LNCaP clone FGC (cell line): Measurements from ENCODE around the gene SGIP1.
A peak's percentile ranks its signal among the peaks of the same experiment; 100 is the strongest.

Experiments
- DNase-seq: peaks from one replicate; pipeline ENCODE4 v3.0.0-alpha.2; 2011; ENCODE audit warnings: low read depth
- H3K4me3 ChIP-seq: 2 replicates; pipeline ENCODE4 v1.5.1; 2011; ENCODE audit warnings: mild to moderate bottlenecking, low read depth, low read length, control low read depth
- TF ChIP-seq, protein P1 (sequence below): IDR thresholded peaks from 2 replicates; pipeline ENCODE4 v1.5.1; 2012; ENCODE audit warnings: mild to moderate bottlenecking; ENCODE audit not compliant: control insufficient read depth, insufficient read depth; ENCODE audit errors: extremely low read depth

The SGIP1 gene

DNA sequence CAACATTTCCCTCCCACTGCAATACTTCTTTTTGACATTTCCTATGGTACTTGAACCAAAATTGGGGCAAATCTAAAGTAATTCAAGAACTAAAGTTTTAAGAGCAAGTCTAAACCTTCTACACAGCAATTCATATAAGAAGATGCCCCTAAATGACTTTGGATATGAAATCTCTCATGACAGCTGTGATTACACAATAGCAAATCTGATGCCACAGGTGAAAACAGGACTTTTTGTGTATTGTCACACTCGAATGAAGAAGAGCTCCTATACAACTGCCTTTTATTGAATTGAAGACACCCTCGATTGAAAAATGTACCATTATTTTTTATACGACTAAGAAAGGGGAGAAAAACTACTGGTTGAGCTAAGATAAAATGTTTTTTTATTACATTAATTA lies 158.7 kb downstream of the SGIP1 start:
- DNase-seq = no peak
- TF ChIP-seq, protein P1, sequence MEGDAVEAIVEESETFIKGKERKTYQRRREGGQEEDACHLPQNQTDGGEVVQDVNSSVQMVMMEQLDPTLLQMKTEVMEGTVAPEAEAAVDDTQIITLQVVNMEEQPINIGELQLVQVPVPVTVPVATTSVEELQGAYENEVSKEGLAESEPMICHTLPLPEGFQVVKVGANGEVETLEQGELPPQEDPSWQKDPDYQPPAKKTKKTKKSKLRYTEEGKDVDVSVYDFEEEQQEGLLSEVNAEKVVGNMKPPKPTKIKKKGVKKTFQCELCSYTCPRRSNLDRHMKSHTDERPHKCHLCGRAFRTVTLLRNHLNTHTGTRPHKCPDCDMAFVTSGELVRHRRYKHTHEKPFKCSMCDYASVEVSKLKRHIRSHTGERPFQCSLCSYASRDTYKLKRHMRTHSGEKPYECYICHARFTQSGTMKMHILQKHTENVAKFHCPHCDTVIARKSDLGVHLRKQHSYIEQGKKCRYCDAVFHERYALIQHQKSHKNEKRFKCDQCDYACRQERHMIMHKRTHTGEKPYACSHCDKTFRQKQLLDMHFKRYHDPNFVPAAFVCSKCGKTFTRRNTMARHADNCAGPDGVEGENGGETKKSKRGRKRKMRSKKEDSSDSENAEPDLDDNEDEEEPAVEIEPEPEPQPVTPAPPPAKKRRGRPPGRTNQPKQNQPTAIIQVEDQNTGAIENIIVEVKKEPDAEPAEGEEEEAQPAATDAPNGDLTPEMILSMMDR = no peak
- H3K4me3 ChIP-seq = no peak overlapping the region

DNA sequence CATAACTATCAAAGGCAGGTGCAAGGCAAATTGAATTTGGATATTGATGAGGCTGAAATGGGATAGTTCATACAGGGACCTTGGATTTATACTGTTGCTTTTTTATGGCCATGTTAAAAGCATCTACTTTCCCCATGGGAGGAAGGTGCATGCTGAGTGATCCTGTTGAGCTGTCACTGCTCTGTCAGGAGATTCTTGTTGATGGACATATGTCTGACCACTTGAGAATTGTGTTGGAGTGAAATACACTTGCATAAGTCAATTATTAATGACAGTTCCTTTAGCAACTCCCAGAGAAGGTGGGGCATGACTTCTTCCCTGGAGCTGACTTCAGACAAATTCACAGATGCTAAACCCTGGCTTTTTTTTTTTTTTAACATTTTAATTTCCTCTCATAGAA lies 159.9 kb downstream of the SGIP1 start:
- DNase-seq = no peak
- TF ChIP-seq, protein P1 = no peak
- no peak overlapping the region for H3K4me3 ChIP-seq

DNA sequence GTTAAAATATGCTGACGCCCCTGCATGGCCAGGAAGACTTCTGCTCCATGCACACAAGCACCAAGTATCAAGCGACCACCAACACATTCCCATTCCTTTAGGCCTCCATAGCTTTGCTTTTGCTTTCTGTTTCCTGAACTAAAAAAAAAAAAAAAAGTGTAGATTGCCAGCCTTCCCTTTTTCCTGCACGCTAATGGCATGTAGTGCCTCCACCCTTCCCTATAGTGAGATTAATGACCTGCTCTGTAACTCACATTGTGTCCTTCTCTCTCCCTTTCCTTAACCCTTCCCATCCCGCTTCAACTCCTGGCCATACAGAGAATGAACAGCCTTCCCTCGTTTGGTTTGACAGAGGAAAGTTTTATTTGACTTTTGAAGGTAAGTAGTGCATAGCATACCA lies 161.2 kb downstream of the SGIP1 start:
- DNase-seq = no peak
- no peak overlapping the region for H3K4me3 ChIP-seq
- TF ChIP-seq, protein P1 = no peak

DNA sequence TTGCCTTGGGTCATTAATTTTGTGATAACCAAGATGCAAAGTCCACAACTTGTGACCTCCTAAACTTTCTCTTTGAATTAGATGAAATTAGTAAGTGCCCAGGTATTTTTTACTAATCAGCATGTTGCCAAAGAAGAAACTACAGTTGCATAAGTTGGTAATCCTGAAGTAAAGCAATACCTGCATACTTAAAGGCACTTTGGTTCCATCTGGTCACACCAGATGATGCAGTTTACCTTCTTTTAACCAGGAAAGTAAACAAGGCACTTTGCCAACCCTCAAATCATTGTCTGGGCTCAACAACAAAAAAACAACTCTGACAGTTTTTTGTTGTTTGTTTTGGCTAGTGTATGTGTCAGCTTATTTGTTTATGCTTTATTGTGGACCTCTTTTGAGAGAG lies 162.8 kb downstream of the SGIP1 start:
- no peak overlapping the region for H3K4me3 ChIP-seq
- peak; percentile 95 for DNase-seq
- TF ChIP-seq, protein P1 = no peak

DNA sequence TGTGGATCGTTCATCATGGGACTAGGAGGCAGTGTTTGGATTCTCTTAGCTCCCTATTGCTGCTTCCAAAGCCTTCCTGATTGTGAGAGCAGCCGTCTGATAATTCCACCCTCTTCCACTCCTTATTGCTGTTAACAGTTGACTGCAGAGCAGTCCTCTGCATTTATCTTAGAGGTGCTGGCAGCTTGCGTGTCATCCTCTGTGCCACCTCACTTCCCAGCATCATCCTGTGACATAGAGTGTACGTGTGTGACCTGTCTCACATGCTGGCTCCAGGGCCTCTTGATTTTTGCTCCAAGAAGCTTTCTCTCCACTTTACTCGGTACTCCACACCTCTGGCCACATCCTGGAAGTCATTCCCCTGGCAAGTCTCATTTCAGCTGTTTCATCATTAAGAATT lies 165.3 kb downstream of the SGIP1 start:
- TF ChIP-seq, protein P1 = no peak
- H3K4me3 ChIP-seq = no peak overlapping the region
- no peak for DNase-seq

DNA sequence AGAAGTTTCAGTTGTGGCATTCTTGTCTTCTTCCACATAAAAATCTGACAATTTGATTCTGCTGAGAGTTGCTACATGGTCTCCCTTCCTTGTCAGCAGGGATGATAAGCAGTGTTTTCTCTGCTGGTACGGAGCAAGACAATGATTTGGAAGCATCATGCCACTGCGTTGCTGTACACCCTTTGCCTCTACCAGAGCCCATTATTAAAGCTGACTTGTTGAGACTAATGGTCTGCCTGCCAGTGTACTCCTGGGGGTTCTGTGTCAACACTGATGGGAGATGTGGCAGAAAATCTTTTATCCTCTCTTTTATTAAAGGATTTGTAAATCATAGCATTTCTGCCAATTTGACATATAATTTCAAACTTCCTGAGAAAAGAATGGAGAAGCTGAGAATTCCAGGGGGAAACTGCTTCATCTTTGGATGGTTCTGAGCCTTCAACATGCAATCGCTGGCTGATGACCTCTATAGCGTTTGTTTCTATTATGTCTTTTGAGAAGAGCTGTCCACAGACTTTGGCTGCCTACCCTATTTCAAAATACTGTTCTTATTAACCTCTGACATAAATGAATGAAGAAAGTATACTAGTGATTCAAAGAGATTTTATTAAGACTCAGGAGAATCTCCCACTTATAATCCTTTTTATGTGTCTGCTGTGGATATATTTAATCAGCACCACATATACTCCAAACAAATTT lies 170.4 kb downstream of the SGIP1 start:
- H3K4me3 ChIP-seq = no peak overlapping the region
- DNase-seq = no peak
- TF ChIP-seq, protein P1 = no peak

DNA sequence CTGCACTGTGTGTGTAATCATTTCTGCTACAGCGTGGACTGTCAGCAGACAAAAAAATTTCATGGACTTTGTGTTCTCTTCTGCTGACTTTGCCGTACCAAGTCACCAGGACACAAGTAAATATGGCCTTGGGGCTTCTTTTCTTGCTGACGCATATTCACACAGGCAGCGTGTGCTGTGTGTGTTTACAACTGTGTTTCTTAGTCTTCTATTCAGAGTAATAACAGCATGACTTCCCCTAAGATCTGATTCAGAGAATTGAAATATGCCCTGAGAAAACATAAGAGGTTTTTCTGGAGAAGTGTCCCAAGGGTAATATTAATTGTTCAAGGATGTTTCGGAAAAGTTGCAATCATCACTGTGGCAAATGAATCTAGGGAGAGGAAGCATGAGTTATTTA lies 171.2 kb downstream of the SGIP1 start:
- H3K4me3 ChIP-seq = no peak overlapping the region
- peak; percentile 56 for DNase-seq
- TF ChIP-seq, protein P1 = no peak
